Retinal pigment epithelial cell (primary cell): ENCODE data around the gene FKBP10.
A peak's percentile ranks its signal among the peaks of the same experiment; 100 is the strongest.
"Not testable (repeated sequence)": the region's sequence is repeated elsewhere in the genome, so short reads cannot be mapped to it uniquely, and the experiment has no call there.

Source experiments
- DNase-seq: peaks from one replicate; pipeline ENCODE4 v3.0.0-alpha.2; 2010; ENCODE audit warnings: low read depth
- H3K4me3 ChIP-seq: 2 replicates; pipeline ENCODE4 v1.5.1; 2011; ENCODE audit warnings: mild to moderate bottlenecking, low read length, control low read depth, moderate library complexity
- TF ChIP-seq, protein P1 (sequence below): conservative IDR thresholded peaks from 2 replicates; pipeline ENCODE4 v1.5.1; 2011; ENCODE audit warnings: low read depth, low read length, control low read depth, inconsistent platforms

Gene FKBP10

GRCh38 chr17:41775394-41776226, 37.2 kb upstream of the FKBP10 start:
- no peak for DNase-seq
- TF ChIP-seq, protein P1, sequence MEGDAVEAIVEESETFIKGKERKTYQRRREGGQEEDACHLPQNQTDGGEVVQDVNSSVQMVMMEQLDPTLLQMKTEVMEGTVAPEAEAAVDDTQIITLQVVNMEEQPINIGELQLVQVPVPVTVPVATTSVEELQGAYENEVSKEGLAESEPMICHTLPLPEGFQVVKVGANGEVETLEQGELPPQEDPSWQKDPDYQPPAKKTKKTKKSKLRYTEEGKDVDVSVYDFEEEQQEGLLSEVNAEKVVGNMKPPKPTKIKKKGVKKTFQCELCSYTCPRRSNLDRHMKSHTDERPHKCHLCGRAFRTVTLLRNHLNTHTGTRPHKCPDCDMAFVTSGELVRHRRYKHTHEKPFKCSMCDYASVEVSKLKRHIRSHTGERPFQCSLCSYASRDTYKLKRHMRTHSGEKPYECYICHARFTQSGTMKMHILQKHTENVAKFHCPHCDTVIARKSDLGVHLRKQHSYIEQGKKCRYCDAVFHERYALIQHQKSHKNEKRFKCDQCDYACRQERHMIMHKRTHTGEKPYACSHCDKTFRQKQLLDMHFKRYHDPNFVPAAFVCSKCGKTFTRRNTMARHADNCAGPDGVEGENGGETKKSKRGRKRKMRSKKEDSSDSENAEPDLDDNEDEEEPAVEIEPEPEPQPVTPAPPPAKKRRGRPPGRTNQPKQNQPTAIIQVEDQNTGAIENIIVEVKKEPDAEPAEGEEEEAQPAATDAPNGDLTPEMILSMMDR: no peak
- H3K4me3 ChIP-seq: no peak overlapping the region

GRCh38 chr17:41776262-41776900, 36.4 kb upstream of the FKBP10 start:
- not testable (repeated sequence) for H3K4me3 ChIP-seq, DNase-seq

DNA sequence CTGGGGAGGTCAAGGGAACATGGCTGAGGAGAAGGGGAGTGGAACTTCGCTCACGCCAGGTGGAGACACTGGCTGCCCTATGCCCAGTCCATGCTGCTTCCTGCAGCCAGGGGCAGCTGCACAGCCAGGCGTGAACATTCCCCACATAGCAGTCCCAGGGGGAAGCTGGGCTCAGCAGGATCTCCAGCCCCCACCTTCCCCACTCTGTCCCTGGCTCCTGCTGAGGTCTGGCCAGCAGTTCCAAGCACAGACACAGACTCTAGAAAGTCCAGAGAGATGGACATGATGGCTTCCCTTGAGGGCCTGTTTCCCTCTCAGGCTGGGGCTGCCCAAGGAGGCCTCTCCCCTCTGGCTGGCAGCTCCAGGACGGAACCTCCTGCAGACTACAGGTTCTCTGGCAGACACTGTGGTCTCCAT, 35.6 kb upstream of the FKBP10 start:
- no peak for DNase-seq
- TF ChIP-seq, protein P1: peak; percentile 57

GRCh38 chr17:41777574-41778188, 35.1 kb upstream of the FKBP10 start:
- no peak overlapping the region for H3K4me3 ChIP-seq
- TF ChIP-seq, protein P1: no peak
- DNase-seq: no peak

More for the DNA sequence above, 35.6 kb upstream of the FKBP10 start:
- no peak overlapping the region for H3K4me3 ChIP-seq

DNA sequence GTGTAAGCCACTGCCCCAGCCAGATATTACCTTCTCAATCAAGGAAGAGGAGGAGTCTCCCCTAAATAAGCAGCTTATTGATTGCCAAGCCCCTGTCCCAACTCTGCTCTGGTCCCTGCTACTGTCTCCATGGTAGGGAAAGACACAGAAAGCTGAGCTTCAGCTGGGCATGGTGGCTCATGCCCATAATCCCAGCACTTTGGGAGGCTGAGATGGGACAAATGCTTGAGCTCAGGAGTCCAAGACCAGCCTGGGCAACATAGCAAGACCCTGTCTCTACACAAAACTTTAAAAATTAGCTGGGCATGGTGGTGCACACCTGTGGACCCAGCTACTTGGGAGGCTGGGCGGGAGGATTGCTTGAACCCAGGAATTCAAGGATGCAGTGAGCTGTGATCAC, 32.9 kb upstream of the FKBP10 start:
- no peak overlapping the region for H3K4me3 ChIP-seq
- TF ChIP-seq, protein P1: no peak
- no peak for DNase-seq

GRCh38 chr17:41781404-41782110, 31.2 kb upstream of the FKBP10 start:
- TF ChIP-seq, protein P1: no peak

DNA sequence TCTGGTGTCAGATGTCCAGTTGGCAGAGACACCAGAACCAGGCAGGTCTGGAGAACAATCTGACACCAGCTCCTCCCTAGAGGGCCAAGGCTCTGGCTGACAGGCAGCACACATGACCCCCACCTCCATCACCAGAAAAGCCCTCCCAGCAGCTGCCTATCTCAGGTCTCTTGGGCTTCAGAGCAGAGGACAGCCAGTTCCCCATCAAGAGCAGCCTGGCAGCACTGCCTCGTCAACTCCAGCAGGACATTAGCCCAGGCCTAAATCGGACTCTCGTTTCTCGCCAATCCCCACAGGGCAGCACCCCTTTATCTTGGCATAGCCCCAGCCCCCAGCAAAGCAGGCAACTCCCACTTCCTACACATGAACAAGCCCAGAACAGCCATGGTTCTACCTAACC, 30.7 kb upstream of the FKBP10 start:
- DNase-seq: no peak

More at GRCh38 chr17:41781404-41782110, 31.2 kb upstream of the FKBP10 start:
- no peak overlapping the region for H3K4me3 ChIP-seq
- DNase-seq: no peak

More for the DNA sequence above, 30.7 kb upstream of the FKBP10 start:
- H3K4me3 ChIP-seq: no peak overlapping the region
- TF ChIP-seq, protein P1: no peak
